GM12892 (cell line): ENCODE results near the gene DEFB113.

Experiments
- POLR2A ChIP-seq: IDR thresholded peaks from 2 replicates; pipeline ENCODE4 v1.6.1; 2011; ENCODE audit warnings: low read depth, low read length, control low read depth
- POLR2AphosphoS5 ChIP-seq: IDR thresholded peaks from 2 replicates; pipeline ENCODE4 v1.6.1; 2011; ENCODE audit warnings: low read depth, low read length, control low read depth

DNA sequence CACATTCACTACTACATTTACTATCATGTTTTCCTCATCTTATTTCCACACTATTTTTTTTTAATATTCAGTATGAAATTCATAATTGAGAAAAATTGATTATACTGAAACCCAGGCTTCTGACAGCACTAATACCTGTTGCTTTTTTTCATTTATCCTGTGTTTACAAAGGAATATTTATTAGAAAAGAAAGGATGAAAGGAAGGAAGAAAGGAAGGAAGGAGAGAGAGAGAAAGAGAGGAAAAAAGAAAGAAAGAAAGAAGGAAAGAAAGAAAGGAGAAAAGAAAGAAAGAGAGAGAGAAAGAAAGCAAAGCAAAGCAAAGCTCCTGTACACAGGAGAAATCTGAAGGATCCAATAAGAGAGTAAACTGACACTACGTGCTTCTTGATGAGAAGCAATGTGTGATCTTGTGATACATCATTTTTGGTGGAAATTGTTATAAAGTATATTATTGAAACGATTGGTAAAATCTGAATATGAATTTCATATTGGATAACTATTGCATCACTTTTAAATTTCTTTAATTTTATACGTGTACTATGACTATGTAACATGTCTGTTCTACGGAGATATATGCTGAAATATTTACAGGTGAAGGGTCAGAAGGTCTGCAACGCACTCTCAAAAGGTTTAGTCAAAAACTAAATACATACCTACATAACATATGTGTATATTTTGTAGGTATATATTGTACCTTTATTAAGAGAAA, 49.3 kb downstream of the DEFB113 start:
- TF ChIP-seq POLR2AphosphoS5 = no peak
- TF ChIP-seq POLR2A = no peak
